Neuronal stem cell (in vitro differentiated cells): ENCODE measurements around the gene PLXDC1.

Source experiments
- DNase-seq: peaks from one replicate; pipeline ENCODE4 v3.0.0-alpha.2; 2013; ENCODE audit warnings: low spot score
- H2AFZ ChIP-seq: one replicate; pipeline ENCODE4 v1.6.1; 2013; ENCODE audit warnings: mild to moderate bottlenecking, low read length, inconsistent platforms
- H2AK5ac ChIP-seq: 2 replicates; pipeline ENCODE4 v1.6.1; 2013; ENCODE audit warnings: low read depth, mild to moderate bottlenecking, inconsistent platforms, low read length, moderate library complexity, mixed read lengths
- H2BK120ac ChIP-seq: 2 replicates; pipeline ENCODE4 v1.6.1; 2013; ENCODE audit warnings: low read depth, mild to moderate bottlenecking, inconsistent platforms, low read length, moderate library complexity, mixed read lengths
- H2BK12ac ChIP-seq: one replicate; pipeline ENCODE4 v1.6.1; 2013; ENCODE audit warnings: low read length, inconsistent platforms
- H2BK15ac ChIP-seq: 2 replicates; pipeline ENCODE4 v1.6.1; 2013; ENCODE audit warnings: mild to moderate bottlenecking, low read length, inconsistent platforms, mixed read lengths
- H2BK5ac ChIP-seq: one replicate; pipeline ENCODE4 v1.6.1; 2013; ENCODE audit warnings: inconsistent platforms, mild to moderate bottlenecking, low read length, moderate library complexity
- H3K14ac ChIP-seq: one replicate; pipeline ENCODE4 v1.6.1; 2013; ENCODE audit warnings: low read length, inconsistent platforms
- H3K18ac ChIP-seq: 2 replicates; pipeline ENCODE4 v1.6.1; 2013; ENCODE audit warnings: low read length, inconsistent platforms
- H3K23ac ChIP-seq: 2 replicates; pipeline ENCODE4 v1.6.1; 2013; ENCODE audit warnings: low read depth, mild to moderate bottlenecking, mixed read lengths, low read length, inconsistent platforms; ENCODE audit not compliant: poor library complexity
- H3K27ac ChIP-seq: replicated peaks from 3 replicates; pipeline ENCODE4 v1.5.1; 2013; ENCODE audit warnings: low read length, inconsistent platforms
- H3K27me3 ChIP-seq, 3 experiments: 2 replicates each; pipeline ENCODE4 v1.6.1; 2013; ENCODE audit warnings: low read length in 3 of 3, mild to moderate bottlenecking in 2 of 3, inconsistent platforms in 1 of 3, low read depth in 1 of 3, mixed read lengths in 1 of 3, moderate library complexity in 1 of 3; ENCODE audit not compliant: control insufficient read depth in 3 of 3, insufficient read depth in 3 of 3
- H3K36me3 ChIP-seq, 2 donors: replicated peaks in 1 of 2; 2 replicates each; pipeline ENCODE4 v1.6.1; 2013; ENCODE audit warnings: low read length in 2 of 2; ENCODE audit not compliant: control insufficient read depth in 2 of 2, insufficient read depth in 2 of 2
- H3K4ac ChIP-seq: 2 replicates; pipeline ENCODE4 v1.6.1; 2013; ENCODE audit warnings: inconsistent platforms, mild to moderate bottlenecking, low read length, moderate library complexity
- H3K4me1 ChIP-seq, 2 donors: 1 replicate in 1 of 2; 2 replicates in 1 of 2; pipeline ENCODE4 v1.6.1; 2013; ENCODE audit warnings: low read length in 2 of 2, low read depth in 1 of 2; ENCODE audit not compliant: control insufficient read depth in 2 of 2, insufficient read depth in 1 of 2
- H3K4me2 ChIP-seq: one replicate; pipeline ENCODE4 v1.6.1; 2013; ENCODE audit warnings: mild to moderate bottlenecking, low read length, inconsistent platforms; ENCODE audit not compliant: insufficient read depth, poor library complexity, severe bottlenecking
- H3K4me3 ChIP-seq, 2 donors: 2 replicates each; pipeline ENCODE4 v1.5.1; 2013; ENCODE audit warnings: low read length in 2 of 2, mild to moderate bottlenecking in 2 of 2, inconsistent platforms in 1 of 2, moderate library complexity in 1 of 2
- H3K79me1 ChIP-seq: one replicate; pipeline ENCODE4 v1.6.1; 2013; ENCODE audit warnings: low read depth, mild to moderate bottlenecking, inconsistent platforms, low read length, moderate library complexity
- H3K9ac ChIP-seq: one replicate; pipeline ENCODE4 v1.6.1; 2013; ENCODE audit warnings: mild to moderate bottlenecking, low read depth, low read length, inconsistent platforms; ENCODE audit not compliant: poor library complexity
- H3K9me3 ChIP-seq, 2 donors: replicated peaks in 1 of 2; 2 replicates each; pipeline versions ENCODE3 to v1.6.1; 2013; ENCODE audit warnings: low read length in 2 of 2, mild to moderate bottlenecking in 2 of 2, inconsistent platforms in 1 of 2, low read depth in 1 of 2, mixed read lengths in 1 of 2, moderate library complexity in 1 of 2; ENCODE audit not compliant: control insufficient read depth in 2 of 2, insufficient read depth in 1 of 2
- H4K8ac ChIP-seq: one replicate; pipeline ENCODE4 v1.6.1; 2013; ENCODE audit warnings: low read depth, mild to moderate bottlenecking, inconsistent platforms, low read length, moderate library complexity
- H4K91ac ChIP-seq: one replicate; pipeline ENCODE4 v1.6.1; 2013; ENCODE audit warnings: low read length, low read depth, mild to moderate bottlenecking, inconsistent platforms; ENCODE audit not compliant: poor library complexity
- WGBS, 2 donors: extraction: QIAGEN DNeasy Blood & Tissue Kit; methylation state at CpG; one replicate each; pipeline ENCODE4 v1.1.7; 2013; ENCODE audit warnings: missing lambda C conversion rate in 2 of 2, mixed read lengths in 1 of 2; ENCODE audit not compliant: insufficient read length in 2 of 2, insufficient replicate concordance in 1 of 2; ENCODE audit errors: extremely low coverage in 2 of 2; 5-methylcytosine and 5-hydroxymethylcytosine counted together

PLXDC1 gene

GRCh38 chr17:39141294-39141693 is 10.1 kb downstream of the PLXDC1 start:
- no peak for DNase-seq
- Histone ChIP-seq H2BK12ac (no peak overlapping the region), H4K8ac (no peak overlapping the region), H3K14ac (no peak overlapping the region), H3K23ac (no peak overlapping the region), H3K4ac (no peak overlapping the region), H2BK5ac (no peak overlapping the region), H2AFZ (no peak overlapping the region), H3K27ac (no peak overlapping the region), H3K36me3 (no peaks in the 10 kb centered on the region), H3K9me3 (peaks cover 0 to 3% of the 10 kb centered on the region in 2 donors), H3K79me1 (no peaks in the 10 kb centered on the region), H3K4me3 (no peak overlapping the region), H3K4me1 (peaks cover 0 to 2% of the 10 kb centered on the region in 2 donors), H2AK5ac (no peak overlapping the region), H3K4me2 (no peak overlapping the region), H3K27me3 (peaks cover 0 to 7% (median 0%) of the 10 kb centered on the region in 3 experiments), H2BK120ac (no peak overlapping the region), H2BK15ac (no peak overlapping the region), H4K91ac (no peak overlapping the region), H3K18ac (no peak overlapping the region), H3K9ac (no peak overlapping the region)
- no CpG with 5 or more reads among the region's 5 CpGs for WGBS, 2 donors

- no peak overlapping the region for H3K4me3 ChIP-seq
- whole genome bisulfite sequencing, 2 donors = no CpG with 5 or more reads among the region's 9 CpGs
These were observed 11.9 kb downstream of the PLXDC1 start for GRCh38 chr17:39139561-39139960.

GRCh38 chr17:39139161-39139511 is 12.3 kb downstream of the PLXDC1 start:
- Histone ChIP-seq H4K8ac (no peak overlapping the region), H3K14ac (no peak overlapping the region), H3K4me1 (peaks cover 0 to 2% of the 10 kb centered on the region in 2 donors), H3K4me3 (no peak overlapping the region), H3K36me3 (no peaks in the 10 kb centered on the region), H2AK5ac (no peak overlapping the region), H2BK120ac (no peak overlapping the region), H2BK12ac (no peak overlapping the region), H3K9ac (no peak overlapping the region), H3K23ac (no peak overlapping the region), H3K4ac (no peak overlapping the region), H2BK15ac (no peak overlapping the region), H2BK5ac (no peak overlapping the region), H3K27me3 (peaks cover 0 to 7% (median 0%) of the 10 kb centered on the region in 3 experiments), H4K91ac (no peak overlapping the region), H3K4me2 (no peak overlapping the region), H3K18ac (peak overlapping the region; percentile 18), H2AFZ (no peak overlapping the region), H3K27ac (no peak overlapping the region), H3K79me1 (no peaks in the 10 kb centered on the region), H3K9me3 (peaks cover 0 to 3% of the 10 kb centered on the region in 2 donors)
- DNase-seq = no peak
- no CpG with 5 or more reads among the region's 2 CpGs for WGBS, 2 donors

More at GRCh38 chr17:39139561-39139960, 11.9 kb downstream of the PLXDC1 start:
- Histone ChIP-seq H2AK5ac (no peak overlapping the region), H3K27ac (no peak overlapping the region), H3K4me2 (no peak overlapping the region), H2BK5ac (no peak overlapping the region), H2AFZ (no peak overlapping the region), H2BK120ac (no peak overlapping the region), H3K9me3 (peaks cover 0 to 3% of the 10 kb centered on the region in 2 donors), H2BK12ac (no peak overlapping the region), H3K4me1 (peaks cover 0 to 2% of the 10 kb centered on the region in 2 donors), H3K79me1 (no peaks in the 10 kb centered on the region), H3K18ac (no peak overlapping the region), H4K91ac (no peak overlapping the region), H3K4ac (no peak overlapping the region), H3K36me3 (no peaks in the 10 kb centered on the region), H4K8ac (no peak overlapping the region), H2BK15ac (no peak overlapping the region), H3K14ac (no peak overlapping the region), H3K9ac (no peak overlapping the region), H3K27me3 (peaks cover 0 to 10% (median 0%) of the 10 kb centered on the region in 3 experiments), H3K23ac (no peak overlapping the region)
- DNase-seq = no peak

GRCh38 chr17:39138431-39139160 is 12.8 kb downstream of the PLXDC1 start:
- Histone ChIP-seq H3K27me3 (peaks cover 0 to 7% (median 0%) of the 10 kb centered on the region in 3 experiments), H3K9ac (no peak overlapping the region), H3K4ac (no peak overlapping the region), H3K18ac (no peak overlapping the region), H3K4me1 (peaks cover 0 to 2% of the 10 kb centered on the region in 2 donors), H2BK5ac (no peak overlapping the region), H2AFZ (no peak overlapping the region), H3K36me3 (no peaks in the 10 kb centered on the region), H2BK120ac (no peak overlapping the region), H3K4me2 (no peak overlapping the region), H3K27ac (no peak overlapping the region), H3K14ac (no peak overlapping the region), H2BK12ac (no peak overlapping the region), H3K4me3 (no peak overlapping the region), H3K23ac (no peak overlapping the region), H2AK5ac (no peak overlapping the region), H2BK15ac (no peak overlapping the region), H3K9me3 (peaks cover 0 to 3% of the 10 kb centered on the region in 2 donors), H4K91ac (no peak overlapping the region), H4K8ac (no peak overlapping the region), H3K79me1 (no peaks in the 10 kb centered on the region)
- WGBS, 2 donors = no CpG with 5 or more reads among the region's 13 CpGs
- no peak for DNase-seq
